HepG2 (cell line): ENCODE results near the gene CCDC6. TPM values are rescaled to one million over a fixed set of nuclear protein-coding genes. Genes with fewer than 3 reads are reported as not detected.

ENCODE experiments used
- ARID5B ChIP-seq: IDR thresholded peaks from 2 replicates; pipeline ENCODE4 v1.4.0; 2020; ENCODE audit warnings: mild to moderate bottlenecking, missing genetic modification reagents
- DR1 ChIP-seq: sonication (generic); formaldehyde crosslinking; IDR thresholded peaks from 2 replicates; pipeline ENCODE4 v1.8.0; 2021; ENCODE audit warnings: mild to moderate bottlenecking, missing genetic modification reagents, inconsistent platforms
- FOXO1 ChIP-seq: sonication (generic); formaldehyde crosslinking; IDR thresholded peaks from 2 replicates; pipeline ENCODE4 v1.4.0; 2020; ENCODE audit warnings: missing genetic modification reagents
- GABPA ChIP-seq, 2 experiments: IDR thresholded peaks; 2 replicates each; pipeline ENCODE4 v1.6.1; 2011 to 2016; ENCODE audit warnings: low read depth in 2 of 2, low read length in 1 of 2, missing biosample characterization in 1 of 2, missing genetic modification characterization in 1 of 2
- HDAC1 ChIP-seq: sonication (generic); formaldehyde crosslinking; IDR thresholded peaks from 2 replicates; pipeline ENCODE4 v1.5.1; 2020; ENCODE audit warnings: mild to moderate bottlenecking, missing genetic modification reagents
- MED1 ChIP-seq: sonication (generic); formaldehyde crosslinking; IDR thresholded peaks from 2 replicates; pipeline ENCODE4 v1.4.0; 2020; ENCODE audit warnings: missing genetic modification reagents
- SKI ChIP-seq: fragments of 450-650 bp; IDR thresholded peaks from one replicate; pipeline ENCODE4 v1.6.1; 2018; ENCODE audit warnings: mild to moderate bottlenecking; ENCODE audit not compliant: partially characterized antibody
- STAT6 ChIP-seq: sonication (generic); formaldehyde crosslinking; IDR thresholded peaks from 2 replicates; pipeline ENCODE4 v1.4.0; 2020; ENCODE audit warnings: missing genetic modification reagents, mild to moderate bottlenecking, borderline replicate concordance
- TARDBP ChIP-seq: sonication (generic); formaldehyde crosslinking; IDR thresholded peaks from 2 replicates; pipeline ENCODE4 v1.8.0; 2022; ENCODE audit warnings: mild to moderate bottlenecking, missing genetic modification reagents
- ZNF331 ChIP-seq: sonication (generic); formaldehyde crosslinking; IDR thresholded peaks from 2 replicates; pipeline ENCODE4 v1.4.0; 2020; ENCODE audit warnings: missing genetic modification reagents
- ZNF776 ChIP-seq: sonication (generic); formaldehyde crosslinking; IDR thresholded peaks from 2 replicates; pipeline ENCODE4 v1.4.0; 2020; ENCODE audit warnings: mild to moderate bottlenecking, missing genetic modification reagents
- ZNF780A ChIP-seq: sonication (generic); formaldehyde crosslinking; IDR thresholded peaks from 2 replicates; pipeline ENCODE4 v1.8.0; 2022; ENCODE audit warnings: mild to moderate bottlenecking, missing genetic modification reagents, moderate library complexity
- ZNF790 ChIP-seq: sonication (generic); formaldehyde crosslinking; IDR thresholded peaks from 2 replicates; pipeline ENCODE4 v1.8.0; 2022; ENCODE audit warnings: missing genetic modification reagents, mild to moderate bottlenecking, borderline replicate concordance
- polyA plus RNA-seq, 8 experiments: library from polyadenylated mRNA; depleted of rRNA in 3 of 8; stranded (reverse) in 7 of 8; unstranded in 1 of 8; fragments of >200 nt; fragmentation: Illumina TruSeq in 4 of 8; extraction: Trizol in 4 of 8; gene quantifications; 2 replicates each; pipeline versions ENCODE4 v1.2.1 to v1.2.3, GENCODE V29; 2011 to 2016; ENCODE audit warnings: low read depth in 4 of 8, missing spikeins in 1 of 8, mixed read lengths in 1 of 8; ENCODE audit not compliant: insufficient read depth in 1 of 8
- total RNA-seq, 5 experiments: library from RNA; depleted of rRNA; stranded (reverse); fragments of >200 nt; fragmentation: Illumina TruSeq; extraction: Trizol; gene quantifications; 2 replicates each; pipeline ENCODE4 v1.2.3, GENCODE V29; 2016; ENCODE audit warnings: low read depth in 1 of 5
- TF ChIP-seq, protein P1 (sequence below): sonication (generic); formaldehyde crosslinking; IDR thresholded peaks from 2 replicates; pipeline ENCODE4 v1.5.0; 2020; ENCODE audit warnings: missing genetic modification reagents

CCDC6 gene
- total and polyA plus RNA-seq, 2 of the 13 experiments (the other 11 are each of a cell fraction or from before 2014, with no cell fraction given) = 17.9 to 18.3 TPM

DNA sequence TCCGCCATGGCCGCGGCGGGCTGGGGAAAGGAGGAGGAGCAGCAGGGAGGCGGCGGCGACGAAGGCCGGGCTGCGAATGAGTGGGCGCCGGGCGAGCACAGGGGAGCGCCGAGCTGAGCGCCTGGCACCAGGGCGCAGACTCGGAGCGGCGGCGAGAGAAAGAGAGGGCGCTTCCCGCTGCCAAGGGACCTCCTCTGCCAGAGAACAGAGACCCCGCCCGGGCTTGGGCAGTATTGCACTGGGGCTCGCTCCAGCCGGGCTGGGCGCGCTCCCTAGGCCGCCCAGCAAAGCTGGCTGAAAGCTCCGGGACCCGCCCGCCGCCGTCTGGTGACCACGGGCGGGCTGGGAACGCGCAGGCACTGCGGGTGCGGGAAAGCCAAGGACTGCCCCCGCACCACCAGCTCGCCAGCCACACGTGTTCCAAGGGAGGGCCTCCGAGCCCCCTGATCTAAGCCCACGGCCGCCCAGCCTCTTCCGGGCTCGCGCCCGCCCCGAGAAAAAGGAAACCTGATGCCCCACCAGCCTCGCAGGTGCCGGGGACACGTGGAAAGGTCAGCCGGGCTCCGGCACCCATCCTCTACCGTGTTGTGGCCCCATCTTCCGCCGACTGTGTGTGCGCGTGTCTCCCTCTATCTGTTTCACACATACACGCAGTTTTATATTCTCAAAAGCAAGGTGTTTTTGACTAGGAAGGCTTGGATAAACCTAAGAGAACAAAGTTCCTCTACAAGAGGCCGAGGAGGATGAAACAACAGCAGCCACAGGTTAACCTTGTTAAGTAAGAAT is at the start of gene CCDC6 (continued):
- peak; percentile 57; the same call in 1 of the 2 replicates for TF ChIP-seq ARID5B
- TF ChIP-seq MED1 = peak; percentile 68
- TF ChIP-seq, protein P1, sequence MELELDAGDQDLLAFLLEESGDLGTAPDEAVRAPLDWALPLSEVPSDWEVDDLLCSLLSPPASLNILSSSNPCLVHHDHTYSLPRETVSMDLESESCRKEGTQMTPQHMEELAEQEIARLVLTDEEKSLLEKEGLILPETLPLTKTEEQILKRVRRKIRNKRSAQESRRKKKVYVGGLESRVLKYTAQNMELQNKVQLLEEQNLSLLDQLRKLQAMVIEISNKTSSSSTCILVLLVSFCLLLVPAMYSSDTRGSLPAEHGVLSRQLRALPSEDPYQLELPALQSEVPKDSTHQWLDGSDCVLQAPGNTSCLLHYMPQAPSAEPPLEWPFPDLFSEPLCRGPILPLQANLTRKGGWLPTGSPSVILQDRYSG (CRISPR knock-in tag) = no peak
- TF ChIP-seq TARDBP = peak; percentile 57; the same call in 1 of the 2 replicates
- peak; percentile 58 for TF ChIP-seq GABPA (IDR thresholded peaks at IDR 0.05; ENCODE audit: low read depth, low read length)
- peak; percentile 79 for TF ChIP-seq GABPA (CRISPR knock-in tag; IDR thresholded peaks at IDR 0.05; ENCODE audit: low read depth)
- peak; percentile 68 for TF ChIP-seq DR1
- TF ChIP-seq ZNF776 (CRISPR knock-in tag) = peak; percentile 71; the same call in 1 of the 2 replicates
- TF ChIP-seq ZNF790 (CRISPR knock-in tag) = peak; percentile 39; the same call in 1 of the 2 replicates
- TF ChIP-seq SKI = peak; percentile 58
- no peak for TF ChIP-seq FOXO1 (CRISPR knock-in tag)
- peak; percentile 56; the same call in 1 of the 2 replicates for TF ChIP-seq STAT6 (CRISPR knock-in tag)
- TF ChIP-seq HDAC1 (CRISPR knock-in tag) = no peak; the same call in none of the 2 replicates
- no peak for TF ChIP-seq ZNF331 (CRISPR knock-in tag)
- TF ChIP-seq ZNF780A (CRISPR knock-in tag) = 0 out of 2 replicates have a peak, but pooled peaks have one; percentile 48
